WTC11 (cell line): ENCODE measurements around the gene USP38. TPM values are rescaled to one million over a fixed set of nuclear protein-coding genes. Genes with fewer than 3 reads are reported as not detected.

Experiments
- ATAC-seq: fragments of 200-7000 bp; cut with Tn5 transposase; 2 replicates; pipeline ENCODE4 v1.10.0; 2021; ENCODE audit warnings: mild to moderate bottlenecking, moderate library complexity
- CTCF ChIA-PET: fragments of 300-600 bp; sonication (Branson Sonifier 250); formaldehyde crosslinking; loops from one replicate; lab custom pipeline; 2021; ENCODE audit warnings: antibody characterized with exemption; lab: Charles Lee
- POLR2A ChIA-PET: fragments of 350-600 bp; sonication (Branson Sonifier 250); formaldehyde crosslinking; loops from one replicate; lab custom pipeline; 2021; ENCODE audit warnings: antibody characterized with exemption; lab: Charles Lee
- DNase-seq: peaks from one replicate; pipeline ENCODE4 v3.0.0; 2021; ENCODE audit warnings: low spot score
- H3K27ac Mint-ChIP-seq: 2 replicates; pipeline ENCODE4 v1.8.0; 2021; ENCODE audit warnings: mixed read lengths
- H3K27me3 Mint-ChIP-seq: 2 replicates; pipeline ENCODE4 v1.8.0; 2021; ENCODE audit warnings: low read depth, mild to moderate bottlenecking, moderate library complexity, mixed read lengths
- H3K36me3 Mint-ChIP-seq: 2 replicates; pipeline ENCODE4 v1.8.0; 2021; ENCODE audit warnings: mixed read lengths
- H3K4me1 Mint-ChIP-seq: 2 replicates; pipeline ENCODE4 v1.8.0; 2022; ENCODE audit warnings: mixed read lengths
- H3K4me3 Mint-ChIP-seq: 2 replicates; pipeline ENCODE4 v1.8.0; 2021; ENCODE audit warnings: mild to moderate bottlenecking, moderate library complexity, mixed read lengths
- H3K9me3 Mint-ChIP-seq: 2 replicates; pipeline ENCODE4 v1.8.0; 2021; ENCODE audit warnings: mixed read lengths
- ETV6 ChIP-seq: sonication (generic); formaldehyde crosslinking; IDR thresholded peaks from 2 replicates; pipeline ENCODE4 v1.8.1; 2022; ENCODE audit warnings: mild to moderate bottlenecking, missing genetic modification reagents
- GABPB1 ChIP-seq: sonication (generic); formaldehyde crosslinking; IDR thresholded peaks from 2 replicates; pipeline ENCODE4 v1.8.1; 2023; ENCODE audit warnings: mild to moderate bottlenecking, missing genetic modification reagents
- GRHL2 ChIP-seq: fragments of 250-450 bp; sonication (Bioruptor Pico); IDR thresholded peaks from 2 replicates; pipeline ENCODE4 v1.8.0; 2022; ENCODE audit warnings: mild to moderate bottlenecking, moderate library complexity; ENCODE audit not compliant: insufficient replicate concordance, severe bottlenecking
- JUN ChIP-seq: sonication (generic); formaldehyde crosslinking; IDR thresholded peaks from 2 replicates; pipeline ENCODE4 v1.8.0; 2023; ENCODE audit warnings: mild to moderate bottlenecking, missing genetic modification reagents
- MXD4 ChIP-seq: fragments of 250-450 bp; sonication (Bioruptor Pico); IDR thresholded peaks from 2 replicates; pipeline ENCODE4 v1.8.0; 2021; ENCODE audit warnings: mild to moderate bottlenecking, moderate library complexity, borderline replicate concordance
- NFE2L1 ChIP-seq: sonication (generic); formaldehyde crosslinking; IDR thresholded peaks from 2 replicates; pipeline ENCODE4 v1.8.1; 2023; ENCODE audit warnings: missing genetic modification reagents
- TCF7 ChIP-seq: sonication (generic); formaldehyde crosslinking; IDR thresholded peaks from 2 replicates; pipeline ENCODE4 v1.8.0; 2022; ENCODE audit warnings: mild to moderate bottlenecking, low read depth, missing genetic modification reagents, moderate library complexity
- ZNF219 ChIP-seq: sonication (generic); formaldehyde crosslinking; IDR thresholded peaks from 2 replicates; pipeline ENCODE4 v1.8.0; 2023; ENCODE audit warnings: missing genetic modification reagents, mild to moderate bottlenecking, borderline replicate concordance
- ZNF423 ChIP-seq: fragments of 250-450 bp; sonication (Bioruptor Pico); IDR thresholded peaks from 2 replicates; pipeline ENCODE4 v2.1.2; 2022; ENCODE audit warnings: mild to moderate bottlenecking, moderate library complexity
- total RNA-seq: library from RNA; stranded (reverse); gene quantifications from 3 replicates; pipeline ENCODE4 v1.2.3, GENCODE V29; 2021
- TF ChIP-seq, protein P1 (sequence below): sonication (generic); formaldehyde crosslinking; IDR thresholded peaks from 2 replicates; pipeline ENCODE4 v1.8.1; 2023; ENCODE audit warnings: mild to moderate bottlenecking, missing genetic modification reagents, moderate library complexity
- TF ChIP-seq, protein P2 (sequence below): fragments of 250-450 bp; sonication (Bioruptor Pico); IDR thresholded peaks from 2 replicates; pipeline ENCODE4 v2.1.2; 2022; ENCODE audit warnings: mild to moderate bottlenecking, moderate library complexity
- TF ChIP-seq, protein P3 (sequence below): fragments of 250-450 bp; sonication (Bioruptor Pico); IDR thresholded peaks from 2 replicates; pipeline ENCODE4 v1.9.0; 2021; ENCODE audit warnings: mild to moderate bottlenecking, borderline replicate concordance
- TF ChIP-seq, protein P4 (sequence below): fragments of 250-450 bp; sonication (Bioruptor Pico); IDR thresholded peaks from 2 replicates; pipeline ENCODE4 v1.9.0; 2021; ENCODE audit warnings: mild to moderate bottlenecking
- TF ChIP-seq, protein P5 (sequence below): sonication (generic); formaldehyde crosslinking; IDR thresholded peaks from 2 replicates; pipeline ENCODE4 v1.8.0; 2023; ENCODE audit warnings: mild to moderate bottlenecking, missing genetic modification reagents
- TF ChIP-seq, protein P6 (sequence below): fragments of 250-450 bp; sonication (Bioruptor Pico); IDR thresholded peaks from 2 replicates; pipeline ENCODE4 v1.9.0; 2021; ENCODE audit warnings: moderate library complexity, mild to moderate bottlenecking, inconsistent platforms, borderline replicate concordance
- TF ChIP-seq, protein P7 (sequence below): sonication (generic); formaldehyde crosslinking; IDR thresholded peaks from 2 replicates; pipeline ENCODE4 v1.8.0; 2022; ENCODE audit warnings: mild to moderate bottlenecking, missing genetic modification reagents
- TF ChIP-seq, protein P8 (sequence below): sonication (generic); formaldehyde crosslinking; IDR thresholded peaks from 2 replicates; pipeline ENCODE4 v1.8.1; 2023; ENCODE audit warnings: mild to moderate bottlenecking, missing genetic modification reagents, moderate library complexity

The USP38 gene
- total RNA-seq, 1 experiment from 2014 or later, result 10.3 TPM

DNA sequence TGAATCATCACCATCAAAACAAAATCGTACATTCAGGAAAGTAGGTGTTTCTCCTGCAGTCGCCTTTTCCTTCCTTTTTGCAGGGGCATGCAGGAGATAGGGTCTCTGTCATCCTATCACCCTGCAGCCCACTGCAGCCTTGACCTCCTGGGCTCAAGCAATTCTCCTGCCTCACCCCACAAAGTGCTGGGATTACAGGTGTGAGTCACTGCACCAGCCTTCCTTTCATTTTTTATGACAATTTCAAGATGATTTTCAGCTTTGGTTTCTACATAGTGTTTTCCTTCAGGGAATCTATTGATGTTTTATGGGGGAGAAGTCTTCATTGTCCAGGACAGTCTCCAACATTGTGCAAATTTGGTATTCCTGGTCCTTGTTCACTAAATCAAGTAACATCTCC, 71.7 kb downstream of the USP38 start:
- TF ChIP-seq, protein P1, sequence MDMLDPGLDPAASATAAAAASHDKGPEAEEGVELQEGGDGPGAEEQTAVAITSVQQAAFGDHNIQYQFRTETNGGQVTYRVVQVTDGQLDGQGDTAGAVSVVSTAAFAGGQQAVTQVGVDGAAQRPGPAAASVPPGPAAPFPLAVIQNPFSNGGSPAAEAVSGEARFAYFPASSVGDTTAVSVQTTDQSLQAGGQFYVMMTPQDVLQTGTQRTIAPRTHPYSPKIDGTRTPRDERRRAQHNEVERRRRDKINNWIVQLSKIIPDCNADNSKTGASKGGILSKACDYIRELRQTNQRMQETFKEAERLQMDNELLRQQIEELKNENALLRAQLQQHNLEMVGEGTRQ (CRISPR knock-in tag), result no peak
- TF ChIP-seq ZNF423 (CRISPR knock-in tag) (no peak), NFE2L1 (CRISPR knock-in tag) (no peak), JUN (CRISPR knock-in tag) (no peak), GABPB1 (CRISPR knock-in tag) (no peak), GRHL2 (CRISPR knock-in tag) (no peak), ZNF219 (CRISPR knock-in tag) (no peak), MXD4 (CRISPR knock-in tag) (no peak), ETV6 (no peak), TCF7 (CRISPR knock-in tag) (no peak)
- TF ChIP-seq, protein P2, sequence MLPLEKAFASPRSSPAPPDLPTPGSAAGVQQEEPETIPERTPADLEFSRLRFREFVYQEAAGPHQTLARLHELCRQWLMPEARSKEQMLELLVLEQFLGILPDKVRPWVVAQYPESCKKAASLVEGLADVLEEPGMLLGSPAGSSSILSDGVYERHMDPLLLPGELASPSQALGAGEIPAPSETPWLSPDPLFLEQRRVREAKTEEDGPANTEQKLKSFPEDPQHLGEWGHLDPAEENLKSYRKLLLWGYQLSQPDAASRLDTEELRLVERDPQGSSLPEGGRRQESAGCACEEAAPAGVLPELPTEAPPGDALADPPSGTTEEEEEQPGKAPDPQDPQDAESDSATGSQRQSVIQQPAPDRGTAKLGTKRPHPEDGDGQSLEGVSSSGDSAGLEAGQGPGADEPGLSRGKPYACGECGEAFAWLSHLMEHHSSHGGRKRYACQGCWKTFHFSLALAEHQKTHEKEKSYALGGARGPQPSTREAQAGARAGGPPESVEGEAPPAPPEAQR (CRISPR knock-in tag), result no peak
- TF ChIP-seq, protein P3, sequence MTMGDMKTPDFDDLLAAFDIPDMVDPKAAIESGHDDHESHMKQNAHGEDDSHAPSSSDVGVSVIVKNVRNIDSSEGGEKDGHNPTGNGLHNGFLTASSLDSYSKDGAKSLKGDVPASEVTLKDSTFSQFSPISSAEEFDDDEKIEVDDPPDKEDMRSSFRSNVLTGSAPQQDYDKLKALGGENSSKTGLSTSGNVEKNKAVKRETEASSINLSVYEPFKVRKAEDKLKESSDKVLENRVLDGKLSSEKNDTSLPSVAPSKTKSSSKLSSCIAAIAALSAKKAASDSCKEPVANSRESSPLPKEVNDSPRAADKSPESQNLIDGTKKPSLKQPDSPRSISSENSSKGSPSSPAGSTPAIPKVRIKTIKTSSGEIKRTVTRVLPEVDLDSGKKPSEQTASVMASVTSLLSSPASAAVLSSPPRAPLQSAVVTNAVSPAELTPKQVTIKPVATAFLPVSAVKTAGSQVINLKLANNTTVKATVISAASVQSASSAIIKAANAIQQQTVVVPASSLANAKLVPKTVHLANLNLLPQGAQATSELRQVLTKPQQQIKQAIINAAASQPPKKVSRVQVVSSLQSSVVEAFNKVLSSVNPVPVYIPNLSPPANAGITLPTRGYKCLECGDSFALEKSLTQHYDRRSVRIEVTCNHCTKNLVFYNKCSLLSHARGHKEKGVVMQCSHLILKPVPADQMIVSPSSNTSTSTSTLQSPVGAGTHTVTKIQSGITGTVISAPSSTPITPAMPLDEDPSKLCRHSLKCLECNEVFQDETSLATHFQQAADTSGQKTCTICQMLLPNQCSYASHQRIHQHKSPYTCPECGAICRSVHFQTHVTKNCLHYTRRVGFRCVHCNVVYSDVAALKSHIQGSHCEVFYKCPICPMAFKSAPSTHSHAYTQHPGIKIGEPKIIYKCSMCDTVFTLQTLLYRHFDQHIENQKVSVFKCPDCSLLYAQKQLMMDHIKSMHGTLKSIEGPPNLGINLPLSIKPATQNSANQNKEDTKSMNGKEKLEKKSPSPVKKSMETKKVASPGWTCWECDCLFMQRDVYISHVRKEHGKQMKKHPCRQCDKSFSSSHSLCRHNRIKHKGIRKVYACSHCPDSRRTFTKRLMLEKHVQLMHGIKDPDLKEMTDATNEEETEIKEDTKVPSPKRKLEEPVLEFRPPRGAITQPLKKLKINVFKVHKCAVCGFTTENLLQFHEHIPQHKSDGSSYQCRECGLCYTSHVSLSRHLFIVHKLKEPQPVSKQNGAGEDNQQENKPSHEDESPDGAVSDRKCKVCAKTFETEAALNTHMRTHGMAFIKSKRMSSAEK (CRISPR knock-in tag), result no peak
- TF ChIP-seq, protein P4, sequence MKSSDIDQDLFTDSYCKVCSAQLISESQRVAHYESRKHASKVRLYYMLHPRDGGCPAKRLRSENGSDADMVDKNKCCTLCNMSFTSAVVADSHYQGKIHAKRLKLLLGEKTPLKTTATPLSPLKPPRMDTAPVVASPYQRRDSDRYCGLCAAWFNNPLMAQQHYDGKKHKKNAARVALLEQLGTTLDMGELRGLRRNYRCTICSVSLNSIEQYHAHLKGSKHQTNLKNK (CRISPR knock-in tag), result no peak
- TF ChIP-seq, protein P5, sequence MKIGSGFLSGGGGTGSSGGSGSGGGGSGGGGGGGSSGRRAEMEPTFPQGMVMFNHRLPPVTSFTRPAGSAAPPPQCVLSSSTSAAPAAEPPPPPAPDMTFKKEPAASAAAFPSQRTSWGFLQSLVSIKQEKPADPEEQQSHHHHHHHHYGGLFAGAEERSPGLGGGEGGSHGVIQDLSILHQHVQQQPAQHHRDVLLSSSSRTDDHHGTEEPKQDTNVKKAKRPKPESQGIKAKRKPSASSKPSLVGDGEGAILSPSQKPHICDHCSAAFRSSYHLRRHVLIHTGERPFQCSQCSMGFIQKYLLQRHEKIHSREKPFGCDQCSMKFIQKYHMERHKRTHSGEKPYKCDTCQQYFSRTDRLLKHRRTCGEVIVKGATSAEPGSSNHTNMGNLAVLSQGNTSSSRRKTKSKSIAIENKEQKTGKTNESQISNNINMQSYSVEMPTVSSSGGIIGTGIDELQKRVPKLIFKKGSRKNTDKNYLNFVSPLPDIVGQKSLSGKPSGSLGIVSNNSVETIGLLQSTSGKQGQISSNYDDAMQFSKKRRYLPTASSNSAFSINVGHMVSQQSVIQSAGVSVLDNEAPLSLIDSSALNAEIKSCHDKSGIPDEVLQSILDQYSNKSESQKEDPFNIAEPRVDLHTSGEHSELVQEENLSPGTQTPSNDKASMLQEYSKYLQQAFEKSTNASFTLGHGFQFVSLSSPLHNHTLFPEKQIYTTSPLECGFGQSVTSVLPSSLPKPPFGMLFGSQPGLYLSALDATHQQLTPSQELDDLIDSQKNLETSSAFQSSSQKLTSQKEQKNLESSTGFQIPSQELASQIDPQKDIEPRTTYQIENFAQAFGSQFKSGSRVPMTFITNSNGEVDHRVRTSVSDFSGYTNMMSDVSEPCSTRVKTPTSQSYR (CRISPR knock-in tag), result no peak
- TF ChIP-seq, protein P6, sequence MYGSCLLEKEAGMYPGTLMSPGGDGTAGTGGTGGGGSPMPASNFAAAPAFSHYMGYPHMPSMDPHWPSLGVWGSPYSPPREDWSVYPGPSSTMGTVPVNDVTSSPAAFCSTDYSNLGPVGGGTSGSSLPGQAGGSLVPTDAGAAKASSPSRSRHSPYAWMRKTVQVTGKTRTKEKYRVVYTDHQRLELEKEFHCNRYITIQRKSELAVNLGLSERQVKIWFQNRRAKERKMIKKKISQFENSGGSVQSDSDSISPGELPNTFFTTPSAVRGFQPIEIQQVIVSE, result no peak
- TF ChIP-seq, protein P7, sequence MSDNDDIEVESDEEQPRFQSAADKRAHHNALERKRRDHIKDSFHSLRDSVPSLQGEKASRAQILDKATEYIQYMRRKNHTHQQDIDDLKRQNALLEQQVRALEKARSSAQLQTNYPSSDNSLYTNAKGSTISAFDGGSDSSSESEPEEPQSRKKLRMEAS (CRISPR knock-in tag), result no peak
- TF ChIP-seq, protein P8, sequence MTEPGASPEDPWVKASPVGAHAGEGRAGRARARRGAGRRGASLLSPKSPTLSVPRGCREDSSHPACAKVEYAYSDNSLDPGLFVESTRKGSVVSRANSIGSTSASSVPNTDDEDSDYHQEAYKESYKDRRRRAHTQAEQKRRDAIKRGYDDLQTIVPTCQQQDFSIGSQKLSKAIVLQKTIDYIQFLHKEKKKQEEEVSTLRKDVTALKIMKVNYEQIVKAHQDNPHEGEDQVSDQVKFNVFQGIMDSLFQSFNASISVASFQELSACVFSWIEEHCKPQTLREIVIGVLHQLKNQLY (CRISPR knock-in tag), result no peak
- ChIA-PET POLR2A (no interaction called here), CTCF (interaction anchor here (0.9 kb wide), 1 partner anchor 80 kb away, joined by 3 read pairs; the partner anchor contains the start of gene GAB1)
- DNase-seq (no peak), ATAC-seq (no peak)
- Mint-ChIP-seq H3K27me3 (no peaks in the 10 kb centered on the region; the same call in 1 of the 2 replicates), H3K9me3 (peaks cover 10% of the 10 kb centered on the region; the same call in 1 of the 2 replicates), H3K27ac (no peak overlapping the region), H3K36me3 (no peaks in the 10 kb centered on the region), H3K4me3 (no peak overlapping the region), H3K4me1 (peaks cover 22% of the 10 kb centered on the region)
